ENCODE results near the gene AKIRIN2.
A peak's percentile ranks its signal among the peaks of the same experiment; 100 is the strongest.
"Not testable (repeated sequence)": the region's sequence is repeated elsewhere in the genome, so short reads cannot be mapped to it uniquely, and the experiment has no call there.

The AKIRIN2 gene

GRCh38 chr6:87718662-87719433, 16.8 kb upstream of the AKIRIN2 start:
- DNase-seq (ENCODE audit: low spot score), result peak; percentile 44

DNA sequence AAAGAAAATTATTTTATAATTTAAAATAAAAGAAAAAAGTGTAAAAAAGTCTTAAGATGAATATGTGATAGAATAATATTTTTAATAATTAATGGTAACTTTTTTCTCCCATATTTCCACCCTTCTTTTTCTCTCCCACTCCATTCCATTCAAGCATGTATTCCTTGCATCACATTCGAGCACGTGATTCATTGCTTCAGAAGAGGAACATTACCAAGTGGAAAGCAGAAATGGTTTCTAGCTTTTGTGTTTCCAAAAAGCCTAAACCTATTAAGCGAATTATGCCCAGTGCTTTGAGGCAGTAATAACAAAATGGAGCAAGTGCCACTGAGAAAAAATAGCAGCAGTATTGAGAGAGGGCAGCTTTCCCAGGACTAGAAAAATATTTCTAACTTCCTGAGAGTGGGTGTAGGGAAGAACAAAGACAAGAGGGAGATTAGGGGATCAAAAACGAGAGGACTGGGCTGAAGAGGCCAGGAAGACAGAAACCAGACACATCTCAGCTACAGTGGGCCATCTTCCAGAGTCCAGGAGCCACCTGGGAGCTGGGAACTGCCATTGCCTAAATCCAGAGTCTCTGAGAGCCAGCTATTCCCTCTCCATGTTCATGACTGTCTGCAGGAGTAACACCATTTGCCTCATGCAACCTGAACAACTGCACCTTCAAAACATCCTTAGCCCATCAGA, 15.0 kb upstream of the AKIRIN2 start:
- DNase-seq (ENCODE audit: low spot score), result no peak

- no peak for DNase-seq (ENCODE audit: low spot score)
Observed at GRCh38 chr6:87714093-87714842, 12.2 kb upstream of the AKIRIN2 start.

DNA sequence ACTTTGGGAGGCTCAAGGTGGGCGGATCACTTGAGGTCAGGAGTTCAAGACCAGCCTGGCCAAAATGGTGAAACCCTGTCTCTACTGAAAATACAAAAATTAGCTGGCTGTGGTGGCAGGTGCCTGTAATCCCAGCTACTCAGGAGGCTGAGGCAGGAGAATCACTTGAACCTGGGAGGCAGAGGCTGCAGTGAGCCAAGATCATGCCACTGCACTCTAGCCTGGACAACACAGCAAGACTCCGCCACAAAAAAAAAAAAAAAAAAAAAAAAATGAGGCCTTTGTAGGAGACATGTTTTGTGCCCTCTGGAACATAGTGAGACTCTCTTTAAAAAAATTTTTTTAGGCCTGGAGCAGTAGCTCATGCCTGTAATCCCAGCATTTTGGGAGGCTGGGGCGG, 10.7 kb upstream of the AKIRIN2 start:
- DNase-seq (ENCODE audit: low spot score), result not testable (repeated sequence)

DNA sequence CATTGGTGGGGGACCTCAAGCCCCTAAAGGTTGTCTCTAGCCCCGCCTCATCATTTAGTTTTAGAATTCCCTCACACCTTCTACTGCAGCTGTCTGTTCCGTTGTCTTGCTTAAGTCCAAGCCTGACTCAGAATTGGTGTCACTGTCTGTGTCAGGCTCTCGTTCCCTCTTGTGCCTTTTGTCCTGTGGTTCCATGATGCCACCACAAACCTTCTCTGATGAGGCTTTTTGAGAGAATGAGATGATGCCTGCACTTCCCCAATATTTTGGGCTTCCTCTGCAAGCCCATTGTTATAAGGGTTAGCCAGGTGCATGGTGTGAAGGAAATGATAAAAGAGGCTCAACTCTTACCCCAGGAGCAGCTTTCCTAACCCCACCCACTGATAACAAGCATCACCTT, 8.1 kb upstream of the AKIRIN2 start:
- DNase-seq (ENCODE audit: low spot score), result no peak

- DNase-seq (ENCODE audit: low spot score), result not testable (repeated sequence)
Observed at GRCh38 chr6:87708581-87709427, 6.8 kb upstream of the AKIRIN2 start.

DNA sequence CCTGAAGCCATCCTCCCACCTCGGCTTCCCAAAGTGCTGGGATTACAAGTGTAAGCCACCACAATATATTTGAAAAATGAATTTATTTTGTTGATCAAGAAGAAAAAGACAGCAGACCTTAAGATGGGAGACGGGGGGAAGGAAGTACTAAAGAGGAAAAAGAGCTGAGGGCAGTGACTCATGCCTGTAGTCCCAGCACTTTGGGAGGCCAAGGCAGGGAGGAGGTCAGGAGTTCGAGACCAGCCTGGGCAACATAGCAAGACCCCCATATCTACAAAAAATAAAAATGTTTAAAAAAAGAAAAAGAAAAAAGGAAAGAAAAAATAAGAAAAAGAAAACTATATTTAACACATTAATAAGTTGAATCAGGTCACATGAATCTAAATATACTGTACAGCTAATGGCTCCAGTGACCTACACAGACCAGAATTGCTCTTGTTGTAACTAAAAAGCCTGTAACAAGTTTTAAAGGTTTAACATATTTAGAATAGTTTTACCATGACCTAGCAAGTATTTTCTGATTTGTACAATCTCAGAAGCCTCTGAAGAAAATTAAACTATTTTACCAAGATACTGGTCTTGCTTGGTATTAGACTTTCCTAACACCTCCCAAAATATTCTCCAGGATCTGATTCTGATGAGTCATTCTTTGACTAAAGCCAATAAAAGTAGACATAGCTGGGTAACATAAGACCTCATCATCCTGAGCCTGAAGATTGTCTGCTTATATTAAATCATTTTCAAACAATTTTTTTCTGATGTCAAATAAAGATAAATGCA, 4.3 kb upstream of the AKIRIN2 start:
- DNase-seq (ENCODE audit: low spot score), result peak; percentile 74

GRCh38 chr6:87705070-87705691, 3.1 kb upstream of the AKIRIN2 start:
- DNase-seq (ENCODE audit: low spot score), result no peak

DNA sequence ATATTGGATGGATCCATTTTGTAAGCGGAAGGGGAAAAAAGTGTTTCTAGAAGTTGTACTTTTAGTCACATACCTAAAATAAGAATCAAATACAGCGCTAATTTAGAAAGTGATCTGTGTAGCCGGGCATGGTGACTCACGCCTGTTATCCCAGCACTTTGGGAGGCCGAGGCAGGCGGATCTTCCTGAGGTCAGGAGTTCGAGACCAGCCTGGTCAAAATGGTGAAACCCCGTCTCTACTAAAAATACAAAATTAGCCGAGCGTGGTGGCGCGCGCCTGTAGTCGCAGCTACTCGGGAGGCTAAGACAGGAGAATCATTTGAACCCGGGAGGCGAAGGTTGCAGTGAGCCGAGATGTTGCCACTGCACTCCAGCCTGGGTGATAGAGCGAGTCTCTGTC, 1.0 kb upstream of the AKIRIN2 start:
- DNase-seq (ENCODE audit: low spot score), result not testable (repeated sequence)

DNA sequence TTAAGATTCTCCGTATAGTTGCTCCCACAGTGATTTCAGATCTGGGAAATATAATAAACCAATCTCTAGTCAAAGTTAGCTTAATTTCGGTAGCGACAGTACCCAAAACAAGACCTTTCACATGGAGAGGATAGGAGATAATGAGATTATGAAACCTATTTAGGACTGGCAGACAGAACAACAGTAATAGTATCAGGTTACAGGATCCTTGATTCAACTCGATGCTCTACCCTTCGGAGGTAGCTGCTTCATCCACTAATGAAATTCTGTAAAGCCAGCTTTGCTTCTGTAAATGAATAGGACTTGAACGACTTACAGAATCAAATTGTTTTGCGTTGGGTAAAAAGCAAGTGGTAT, 534 bp upstream of the AKIRIN2 start:
- peak; percentile 36 for DNase-seq (ENCODE audit: low spot score)

GRCh38 chr6:87701344-87701675, 723 bp downstream of the AKIRIN2 start:
- DNase-seq (ENCODE audit: low spot score), result no peak

- peak; percentile 44 for DNase-seq (ENCODE audit: low spot score)
Observed at GRCh38 chr6:87700397-87701343, 1.4 kb downstream of the AKIRIN2 start.

- no peak for DNase-seq (ENCODE audit: low spot score)
Observed at GRCh38 chr6:87699576-87699975, 2.5 kb downstream of the AKIRIN2 start.

- DNase-seq (ENCODE audit: low spot score), result no peak
Observed at GRCh38 chr6:87698547-87699006, 3.5 kb downstream of the AKIRIN2 start.

- peak; percentile 61 for DNase-seq (ENCODE audit: low spot score)
Observed at GRCh38 chr6:87697581-87698546, 4.2 kb downstream of the AKIRIN2 start.

GRCh38 chr6:87696817-87697216, 5.2 kb downstream of the AKIRIN2 start:
- not testable (repeated sequence) for DNase-seq (ENCODE audit: low spot score)

GRCh38 chr6:87692086-87692485, 9.9 kb downstream of the AKIRIN2 start:
- DNase-seq (ENCODE audit: low spot score), result no peak

DNA sequence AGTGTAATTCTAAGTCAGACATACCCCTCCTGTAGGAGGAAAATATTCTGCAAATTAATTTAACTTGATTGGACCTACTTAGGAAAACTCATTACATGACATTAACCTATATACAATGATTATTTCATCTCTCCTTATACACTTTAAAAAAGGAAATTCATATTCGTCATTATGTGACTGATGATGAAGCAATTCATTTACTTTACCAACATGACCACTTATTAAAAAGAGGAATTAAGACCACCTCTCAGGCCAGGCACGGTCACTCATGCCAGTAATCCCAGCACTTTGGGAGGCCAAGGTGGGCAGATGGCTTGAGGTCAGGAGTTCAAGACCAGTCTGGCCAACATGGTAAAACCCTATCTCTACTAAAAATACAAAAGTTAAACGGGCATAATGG, 11.6 kb downstream of the AKIRIN2 start:
- no peak for DNase-seq (ENCODE audit: low spot score)

Data from GM03348 (cell line).